Esophagus squamous epithelium (tissue), 4 donors: ENCODE results near the gene PSG11.
"Not testable (repeated sequence)": the region's sequence is repeated elsewhere in the genome, so short reads cannot be mapped to it uniquely, and the experiment has no call there.

Experiments
- CTCF ChIP-seq, 6 experiments: fragments of 450-650 bp in 4 of 6; fragments of 200-600 bp in 2 of 6; sonication (generic) in 2 of 6; IDR thresholded peaks; one replicate each; pipeline ENCODE4 v1.5.1; 2016 to 2019; ENCODE audit warnings: antibody characterized with exemption in 6 of 6, mild to moderate bottlenecking in 4 of 6, moderate library complexity in 4 of 6
- POLR2A ChIP-seq, 4 donors: fragments of 450-650 bp; IDR thresholded peaks; one replicate each; pipeline ENCODE4 v1.6.1; 2017; ENCODE audit warnings: antibody characterized with exemption in 4 of 4, mild to moderate bottlenecking in 4 of 4, moderate library complexity in 3 of 4

GRCh38 chr19:43047966-43048365 is 21.7 kb upstream of the PSG11 start:
- not testable (repeated sequence) for TF ChIP-seq CTCF, POLR2A (IDR thresholded peaks at IDR 0.05)
